B cell (primary cell): ENCODE measurements around the gene VKORC1L1. TPM values are rescaled to one million over a fixed set of nuclear protein-coding genes. Genes with fewer than 3 reads are reported as not detected.

Experiments used
- ATAC-seq: fragments of 200-7000 bp; cut with Tn5 transposase; one replicate; pipeline ENCODE4 v1.10.0; 2021; ENCODE audit warnings: low read depth, mild to moderate bottlenecking, moderate number of reproducible peaks, moderate library complexity
- CTCF ChIA-PET: fragments of 350-600 bp; sonication (Branson Sonifier 250); formaldehyde crosslinking; loops from one replicate; lab custom pipeline; 2021; ENCODE audit warnings: antibody characterized with exemption, inconsistent platforms; lab: Charles Lee
- POLR2A ChIA-PET: fragments of 350-600 bp; sonication (Branson Sonifier 250); formaldehyde crosslinking; loops from one replicate; lab custom pipeline; 2021; ENCODE audit warnings: antibody characterized with exemption; lab: Charles Lee
- DNase-seq: peaks from one replicate; pipeline ENCODE4 v3.0.0; 2013
- H2AFZ ChIP-seq: 2 replicates; pipeline ENCODE4 v1.6.1; 2012; ENCODE audit warnings: mild to moderate bottlenecking, low read depth, low read length; ENCODE audit not compliant: insufficient read depth, poor library complexity, severe bottlenecking
- H3K27ac ChIP-seq, 2 donors: 1 replicate in 1 of 2; 2 replicates in 1 of 2; pipeline ENCODE4 v1.5.1; 2012 to 2013; ENCODE audit warnings: low read length in 2 of 2, mild to moderate bottlenecking in 2 of 2, moderate library complexity in 1 of 2
- H3K27me3 ChIP-seq, 4 experiments: fragments of 200-600 bp in 1 of 4; sonication (generic) in 1 of 4; replicated peaks in 1 of 4; 1 replicate in 2 of 4; 2 replicates in 2 of 4; pipeline versions ENCODE4 v1.6.1 to v1.7.0; 2013 to 2016; ENCODE audit warnings: low read length in 3 of 4, mild to moderate bottlenecking in 2 of 4, mixed read lengths in 1 of 4, moderate library complexity in 1 of 4; ENCODE audit not compliant: insufficient read depth in 4 of 4, control insufficient read depth in 3 of 4; ENCODE audit errors: control extremely low read depth in 1 of 4
- H3K36me3 ChIP-seq, 2 experiments: replicated peaks in 1 of 2; 1 replicate in 1 of 2; 2 replicates in 1 of 2; pipeline versions ENCODE4 v1.6.1 to v1.7.1; 2013; ENCODE audit warnings: low read length in 1 of 2; ENCODE audit not compliant: insufficient read depth in 2 of 2, control insufficient read depth in 1 of 2; ENCODE audit errors: control extremely low read depth in 1 of 2, extremely low read depth in 1 of 2
- H3K4me1 ChIP-seq, 2 donors: fragments of 200-600 bp in 1 of 2; sonication (generic) in 1 of 2; 1 replicate in 1 of 2; 2 replicates in 1 of 2; pipeline versions ENCODE4 v1.5.1 to v1.6.1; 2013 to 2017; ENCODE audit warnings: low read length in 2 of 2; ENCODE audit not compliant: control insufficient read depth in 2 of 2, insufficient read depth in 2 of 2
- H3K4me2 ChIP-seq: replicated peaks from 2 replicates; pipeline ENCODE3; 2012; ENCODE audit warnings: mild to moderate bottlenecking, low read depth, low read length; ENCODE audit not compliant: poor library complexity, severe bottlenecking
- H3K4me3 ChIP-seq, 5 experiments: fragments of 200-600 bp in 1 of 5; sonication (generic) in 1 of 5; 1 replicate in 3 of 5; 2 replicates in 2 of 5; pipeline versions ENCODE4 v1.5.1 to v1.7.0; 2011 to 2016; ENCODE audit warnings: low read length in 4 of 5, mild to moderate bottlenecking in 4 of 5, low read depth in 2 of 5, control low read depth in 1 of 5, moderate library complexity in 1 of 5; ENCODE audit not compliant: insufficient read depth in 1 of 5; ENCODE audit errors: control extremely low read depth in 1 of 5, extremely low read depth in 1 of 5
- H3K79me2 ChIP-seq: fragments of 200-600 bp; sonication (generic); one replicate; pipeline ENCODE4 v1.6.0; 2016; ENCODE audit warnings: low read length; ENCODE audit not compliant: control insufficient read depth, insufficient read depth
- H3K9ac ChIP-seq: fragments of 200-600 bp; sonication (generic); 2 replicates; pipeline ENCODE4 v1.6.1; 2017; ENCODE audit warnings: mild to moderate bottlenecking, low read length, moderate library complexity
- H3K9me3 ChIP-seq, 3 donors: one replicate each; pipeline versions ENCODE4 v1.6.1 to v1.7.1; 2013; ENCODE audit warnings: low read length in 2 of 3; ENCODE audit not compliant: control insufficient read depth in 2 of 3, insufficient read depth in 1 of 3; ENCODE audit errors: control extremely low read depth in 1 of 3
- H4K20me1 ChIP-seq: 2 replicates; pipeline ENCODE4 v1.6.0; 2012; ENCODE audit warnings: mild to moderate bottlenecking, low read length; ENCODE audit not compliant: insufficient read depth, control insufficient read depth, poor library complexity, severe bottlenecking
- H3K27ac Mint-ChIP-seq: one replicate; pipeline ENCODE4 v1.8.0; 2021; ENCODE audit warnings: mixed read lengths
- H3K27me3 Mint-ChIP-seq: one replicate; pipeline ENCODE4 v1.8.0; 2021; ENCODE audit warnings: mixed read lengths
- H3K4me1 Mint-ChIP-seq: one replicate; pipeline ENCODE4 v1.8.0; 2021; ENCODE audit warnings: mixed read lengths
- H3K4me3 Mint-ChIP-seq: one replicate; pipeline ENCODE4 v1.8.0; 2021; ENCODE audit warnings: mixed read lengths
- H3K9me3 Mint-ChIP-seq: one replicate; pipeline ENCODE4 v1.8.0; 2022; ENCODE audit warnings: mixed read lengths; ENCODE audit not compliant: insufficient read depth
- EZH2 ChIP-seq: IDR thresholded peaks from 2 replicates; pipeline ENCODE4 v1.6.1; 2012; ENCODE audit warnings: borderline replicate concordance, low read depth, mild to moderate bottlenecking, moderate library complexity, low read length; ENCODE audit not compliant: insufficient read depth, poor library complexity, severe bottlenecking
- WGBS: methylation state at CpG from one replicate; pipeline ENCODE4 v1.1.5; 2013; ENCODE audit warnings: missing lambda C conversion rate; ENCODE audit not compliant: insufficient coverage; 5-methylcytosine and 5-hydroxymethylcytosine counted together
- intact Hi-C: fragments of 100-400 bp; cut with micrococcal nuclease; formaldehyde crosslinking; loops from one replicate; pipeline ENCODE4 v1.10.0; 2022
- polyA plus RNA-seq: library from polyadenylated mRNA; depleted of rRNA; stranded (reverse); fragments of >200 nt; gene quantifications from 2 replicates; pipeline ENCODE4 v1.2.3, GENCODE V29; 2012
- total RNA-seq, 2 donors: library from RNA; stranded (reverse); fragments of 120-200 nt in 1 of 2; gene quantifications; 1 replicate in 1 of 2; 2 replicates in 1 of 2; pipeline versions ENCODE4 v1.2.3 to v1.2.4, GENCODE V29; 2013 to 2022
- TF ChIP-seq, protein P1 (sequence below): fragments of 200-600 bp; IDR thresholded peaks from one replicate; pipeline ENCODE4 v1.8.0; 2022; ENCODE audit warnings: antibody characterized with exemption, mild to moderate bottlenecking

The VKORC1L1 gene
- total and polyA plus RNA-seq, 2 donors (not counting 1 experiment from before 2014, with no cell fraction given): 2.2 to 8.1 TPM

- Histone ChIP-seq H3K79me2 (no peaks in the 10 kb centered on the region), H3K9ac (no peak overlapping the region), H2AFZ (no peak overlapping the region), H3K4me3 (no peak overlapping the region), H3K27me3 (no peaks in the 10 kb centered on the region), H3K4me2 (no peak overlapping the region), H3K36me3 (peaks cover 3 to 80% of the 10 kb centered on the region in 2 experiments), H3K27ac (no peak overlapping the region), H3K9me3 (no peaks in the 10 kb centered on the region), H4K20me1 (no peaks in the 10 kb centered on the region), H3K4me1 (no peaks in the 10 kb centered on the region)
- H3K27me3 Mint-ChIP-seq: no peaks in the 10 kb centered on the region
- H3K27ac Mint-ChIP-seq: no peak overlapping the region
- CTCF ChIA-PET: interaction anchor here (0.6 kb wide), 1 partner anchor 13 kb away, joined by 3 read pairs; no protein-coding TSS in a partner anchor
- ATAC-seq (no peak), DNase-seq (no peak)
- no peak for TF ChIP-seq EZH2
- TF ChIP-seq, protein P1, sequence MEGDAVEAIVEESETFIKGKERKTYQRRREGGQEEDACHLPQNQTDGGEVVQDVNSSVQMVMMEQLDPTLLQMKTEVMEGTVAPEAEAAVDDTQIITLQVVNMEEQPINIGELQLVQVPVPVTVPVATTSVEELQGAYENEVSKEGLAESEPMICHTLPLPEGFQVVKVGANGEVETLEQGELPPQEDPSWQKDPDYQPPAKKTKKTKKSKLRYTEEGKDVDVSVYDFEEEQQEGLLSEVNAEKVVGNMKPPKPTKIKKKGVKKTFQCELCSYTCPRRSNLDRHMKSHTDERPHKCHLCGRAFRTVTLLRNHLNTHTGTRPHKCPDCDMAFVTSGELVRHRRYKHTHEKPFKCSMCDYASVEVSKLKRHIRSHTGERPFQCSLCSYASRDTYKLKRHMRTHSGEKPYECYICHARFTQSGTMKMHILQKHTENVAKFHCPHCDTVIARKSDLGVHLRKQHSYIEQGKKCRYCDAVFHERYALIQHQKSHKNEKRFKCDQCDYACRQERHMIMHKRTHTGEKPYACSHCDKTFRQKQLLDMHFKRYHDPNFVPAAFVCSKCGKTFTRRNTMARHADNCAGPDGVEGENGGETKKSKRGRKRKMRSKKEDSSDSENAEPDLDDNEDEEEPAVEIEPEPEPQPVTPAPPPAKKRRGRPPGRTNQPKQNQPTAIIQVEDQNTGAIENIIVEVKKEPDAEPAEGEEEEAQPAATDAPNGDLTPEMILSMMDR: no peak
- H3K4me3 Mint-ChIP-seq: no peak overlapping the region
- H3K9me3 Mint-ChIP-seq: no peaks in the 10 kb centered on the region
- intact Hi-C loops: no loop called here
- POLR2A ChIA-PET: no interaction called here
- H3K4me1 Mint-ChIP-seq: no peaks in the 10 kb centered on the region
- 94% methylated on average over 23 of the region's 26 CpGs for WGBS
These were observed 95.6 kb downstream of the VKORC1L1 start for GRCh38 chr7:65968256-65969185.

- CTCF ChIA-PET: no interaction called here
- H3K27me3 ChIP-seq: no peaks in the 10 kb centered on the region
These were observed 98.1 kb downstream of the VKORC1L1 start for GRCh38 chr7:65971021-65971420.

More at GRCh38 chr7:65971021-65971420, 98.1 kb downstream of the VKORC1L1 start:
- Mint-ChIP-seq H3K4me1 (no peaks in the 10 kb centered on the region), H3K27ac (no peak overlapping the region), H3K27me3 (no peaks in the 10 kb centered on the region), H3K4me3 (no peak overlapping the region), H3K9me3 (no peaks in the 10 kb centered on the region)
- no peaks in the 10 kb centered on the region for H3K4me1 ChIP-seq
- H3K9ac ChIP-seq: no peak overlapping the region
- H3K79me2 ChIP-seq: no peaks in the 10 kb centered on the region
- H3K27ac ChIP-seq: no peak overlapping the region
- no peak overlapping the region for H2AFZ ChIP-seq
- WGBS: 94% methylated on average over 7 of the region's 8 CpGs
- DNase-seq (no peak), ATAC-seq (no peak)
- TF ChIP-seq EZH2: no peak
- TF ChIP-seq, protein P1: no peak
- POLR2A ChIA-PET: no interaction called here
- peaks cover 3 to 71% of the 10 kb centered on the region in 2 experiments for H3K36me3 ChIP-seq
- intact Hi-C loops: no loop called here
- H3K4me3 ChIP-seq: no peak overlapping the region
- H4K20me1 ChIP-seq: no peaks in the 10 kb centered on the region
- H3K9me3 ChIP-seq: no peaks in the 10 kb centered on the region
- H3K4me2 ChIP-seq: no peak overlapping the region
